Lower leg skin (tissue), 4 donors: Measurements from ENCODE around the gene DGCR6. TPM values are rescaled to one million over a fixed set of nuclear protein-coding genes. Genes with fewer than 3 reads are reported as not detected.
A peak's percentile ranks its signal among the peaks of the same experiment; 100 is the strongest.
"Not testable (repeated sequence)": the region's sequence is repeated elsewhere in the genome, so short reads cannot be mapped to it uniquely, and the experiment has no call there.

ENCODE experiments used
- DNase-seq, 2 donors: peaks; one replicate each; pipeline ENCODE4 v3.0.0-alpha.2; 2019; ENCODE audit warnings: low spot score in 2 of 2
- H3K4me3 ChIP-seq: fragments of 200-600 bp; sonication (generic); 2 replicates; pipeline ENCODE4 v1.5.1; 2017; ENCODE audit warnings: mild to moderate bottlenecking, low read depth; ENCODE audit not compliant: poor library complexity, severe bottlenecking
- POLR2A ChIP-seq, 2 donors: fragments of 450-650 bp; IDR thresholded peaks; one replicate each; pipeline ENCODE4 v1.6.1; 2016 to 2017; ENCODE audit warnings: antibody characterized with exemption in 2 of 2, mild to moderate bottlenecking in 1 of 2, moderate library complexity in 1 of 2
- WGBS, 2 donors: methylation state at CpG; one replicate each; pipeline ENCODE4 v1.1.5; 2018; 5-methylcytosine and 5-hydroxymethylcytosine counted together
- intact Hi-C: fragments of 100-400 bp; cut with DNase I; formaldehyde crosslinking; loops from one replicate; pipeline ENCODE4 v1.15.0; 2023; ENCODE audit warnings: low total_unique reads
- total RNA-seq, 4 donors: library from RNA; depleted of rRNA; stranded (reverse); fragments of >200 nt; gene quantifications; one replicate each; pipeline ENCODE4 v1.1.0, GENCODE V29; 2016
- TF ChIP-seq, protein P1 (sequence below), 3 donors: fragments of 450-650 bp; IDR thresholded peaks; one replicate each; pipeline ENCODE4 v1.5.1; 2016; ENCODE audit warnings: antibody characterized with exemption in 3 of 3, mild to moderate bottlenecking in 3 of 3, moderate library complexity in 2 of 3

DGCR6 gene
- total RNA-seq, 4 donors from 2014 or later: 2.4 to 7.4 (median 5.5) TPM

DNA sequence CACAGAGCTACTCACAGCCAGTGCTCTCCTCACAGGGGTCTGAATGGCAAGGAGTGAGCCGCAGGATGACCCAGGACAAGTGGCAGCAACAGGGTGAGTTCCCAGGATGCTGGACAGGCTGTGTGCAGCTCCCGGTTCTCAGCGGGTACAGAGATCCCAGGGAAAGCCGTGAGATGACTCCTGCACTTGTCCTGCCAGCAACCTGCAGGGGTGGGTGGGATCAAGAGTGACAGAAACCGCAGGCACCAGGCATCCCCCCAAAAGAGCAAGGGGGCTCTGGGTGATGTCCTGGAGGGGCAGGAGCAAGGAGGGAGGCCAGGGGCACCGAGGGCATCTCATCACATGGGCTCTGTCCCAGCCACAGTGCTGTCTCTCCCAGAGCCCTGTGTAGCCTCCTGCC is 45.9 kb downstream of the DGCR6 start:
- no peak for DNase-seq
- H3K4me3 ChIP-seq: no peak overlapping the region
- TF ChIP-seq POLR2A (IDR thresholded peaks at IDR 0.05): no peak
- intact Hi-C loops: no loop called here
- 77 to 79% methylated on average over 4 to 6 of the region's 6 CpGs for WGBS, 2 donors

DNA sequence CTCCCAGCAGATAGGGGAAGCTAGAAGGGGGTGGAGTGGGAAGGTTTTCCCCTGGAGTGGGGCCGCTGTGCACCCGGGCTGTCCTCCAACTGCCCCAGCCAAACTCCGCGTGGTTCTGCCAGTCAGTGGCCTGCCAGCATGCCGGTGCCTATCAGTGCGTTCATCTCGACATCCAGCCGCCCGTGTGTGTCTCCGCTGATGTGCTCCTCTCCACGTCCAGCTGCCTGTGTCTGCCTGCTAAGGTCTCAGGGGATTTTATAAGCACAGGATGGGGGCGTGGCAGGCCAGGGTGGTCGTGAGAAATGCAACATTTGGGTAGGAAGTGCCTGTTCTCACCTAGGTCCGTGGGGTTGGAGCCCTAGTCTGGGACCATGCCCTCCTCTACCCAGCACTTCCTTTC is 47.0 kb downstream of the DGCR6 start:
- intact Hi-C loops, H3K4me3 ChIP-seq, DNase-seq: not testable (repeated sequence)
- WGBS, 2 donors: 33 to 34% methylated on average over 6 to 9 of the region's 14 CpGs

DNA sequence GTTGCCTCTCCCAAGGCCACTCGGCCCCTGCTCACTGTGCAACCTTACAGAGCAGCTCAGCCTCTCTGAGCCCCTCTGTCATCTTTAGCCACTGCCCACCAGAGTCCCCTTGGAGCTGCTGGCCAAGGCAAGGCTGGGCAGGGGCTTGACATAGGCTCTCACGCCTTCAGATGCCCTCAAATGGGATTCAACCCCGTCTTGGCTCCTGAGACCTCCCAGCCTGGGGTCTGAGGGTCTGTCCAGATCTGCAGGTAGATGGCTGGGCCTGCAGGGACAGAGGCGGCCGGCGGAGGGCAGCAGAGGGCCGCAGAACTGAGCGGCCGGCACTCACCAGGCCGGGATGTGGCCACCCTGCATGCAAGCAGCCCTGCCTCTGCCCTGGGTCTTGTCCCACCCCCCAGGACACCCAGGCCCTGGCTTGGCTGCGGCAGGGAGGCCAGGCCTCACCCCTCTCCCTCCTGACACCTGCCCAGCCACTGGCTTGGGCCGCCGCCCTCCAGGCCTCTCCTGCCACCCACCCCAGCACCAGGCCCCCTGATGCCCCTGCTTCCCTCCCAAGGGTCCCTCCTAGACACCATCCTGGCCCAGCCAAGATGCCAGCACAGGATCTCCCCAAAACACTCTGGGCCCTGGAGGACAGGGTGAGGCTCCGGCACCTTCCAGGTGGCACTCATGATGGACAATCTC is 48.3 kb downstream of the DGCR6 start:
- DNase-seq: peak; percentile 45 to 92
- WGBS, 2 donors: 12 to 17% methylated on average over 6 to 8 of the region's 14 CpGs
- H3K4me3 ChIP-seq, intact Hi-C loops: not testable (repeated sequence)

DNA sequence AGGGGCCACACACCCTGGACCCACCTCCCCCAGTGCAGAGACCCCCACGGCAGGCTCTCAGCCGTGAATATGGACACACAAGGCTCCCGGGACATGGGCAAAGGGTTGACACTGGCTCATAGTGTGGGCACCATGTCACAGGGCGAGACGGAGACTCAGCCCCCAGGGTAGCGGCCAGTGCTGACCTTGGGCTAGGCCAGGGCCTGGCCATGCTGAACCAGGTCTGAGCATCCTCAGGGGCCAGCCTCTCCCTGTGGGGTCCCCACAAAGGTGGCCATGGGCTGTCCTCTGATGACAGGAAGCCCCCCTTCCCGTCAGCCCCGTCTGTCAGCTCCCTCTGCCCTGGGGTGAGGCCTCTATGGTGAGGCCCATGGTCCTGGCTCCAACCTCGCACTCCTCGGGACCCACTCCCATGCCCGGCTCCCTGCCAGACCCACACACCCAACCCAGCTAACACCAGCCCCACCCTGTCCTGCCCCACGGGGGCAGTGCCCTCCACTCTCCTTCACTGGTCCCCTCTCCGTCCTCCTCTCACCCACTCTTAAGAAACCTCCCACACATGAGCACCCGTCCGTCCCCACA is 49.0 kb downstream of the DGCR6 start:
- TF ChIP-seq POLR2A (IDR thresholded peaks at IDR 0.05): no peak
- TF ChIP-seq, protein P1, sequence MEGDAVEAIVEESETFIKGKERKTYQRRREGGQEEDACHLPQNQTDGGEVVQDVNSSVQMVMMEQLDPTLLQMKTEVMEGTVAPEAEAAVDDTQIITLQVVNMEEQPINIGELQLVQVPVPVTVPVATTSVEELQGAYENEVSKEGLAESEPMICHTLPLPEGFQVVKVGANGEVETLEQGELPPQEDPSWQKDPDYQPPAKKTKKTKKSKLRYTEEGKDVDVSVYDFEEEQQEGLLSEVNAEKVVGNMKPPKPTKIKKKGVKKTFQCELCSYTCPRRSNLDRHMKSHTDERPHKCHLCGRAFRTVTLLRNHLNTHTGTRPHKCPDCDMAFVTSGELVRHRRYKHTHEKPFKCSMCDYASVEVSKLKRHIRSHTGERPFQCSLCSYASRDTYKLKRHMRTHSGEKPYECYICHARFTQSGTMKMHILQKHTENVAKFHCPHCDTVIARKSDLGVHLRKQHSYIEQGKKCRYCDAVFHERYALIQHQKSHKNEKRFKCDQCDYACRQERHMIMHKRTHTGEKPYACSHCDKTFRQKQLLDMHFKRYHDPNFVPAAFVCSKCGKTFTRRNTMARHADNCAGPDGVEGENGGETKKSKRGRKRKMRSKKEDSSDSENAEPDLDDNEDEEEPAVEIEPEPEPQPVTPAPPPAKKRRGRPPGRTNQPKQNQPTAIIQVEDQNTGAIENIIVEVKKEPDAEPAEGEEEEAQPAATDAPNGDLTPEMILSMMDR (IDR thresholded peaks at IDR 0.05): no peak
- intact Hi-C loops: loop anchor here (5.0 kb wide), 1 partner anchor 677 kb away; no protein-coding TSS in a partner anchor
- DNase-seq: no peak
- H3K4me3 ChIP-seq: no peak overlapping the region
- WGBS, 2 donors: 82 to 83% methylated on average over 14 to 15 of the region's 15 CpGs

DNA sequence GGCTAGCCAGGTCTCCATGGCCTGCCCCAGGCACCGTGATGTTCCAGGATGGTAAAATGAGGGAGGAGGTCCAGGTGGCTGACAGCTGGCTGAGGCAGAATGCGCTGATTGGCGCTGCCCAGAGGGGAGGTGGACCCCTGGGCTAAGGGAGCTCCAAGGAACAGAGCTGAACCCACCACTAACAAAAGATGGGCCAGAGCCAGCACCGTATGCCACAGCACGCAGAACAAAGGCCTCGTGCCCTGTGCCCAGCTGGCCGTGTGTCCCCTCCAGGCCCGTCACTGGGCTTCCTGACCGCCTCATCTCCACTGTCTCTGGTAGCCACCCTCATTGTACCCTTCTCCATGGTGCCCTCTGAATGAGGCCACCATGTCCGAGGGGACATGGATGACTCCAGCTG is 49.6 kb downstream of the DGCR6 start:
- TF ChIP-seq, protein P1 (IDR thresholded peaks at IDR 0.05): no peak
- no peak for TF ChIP-seq POLR2A (IDR thresholded peaks at IDR 0.05)

DNA sequence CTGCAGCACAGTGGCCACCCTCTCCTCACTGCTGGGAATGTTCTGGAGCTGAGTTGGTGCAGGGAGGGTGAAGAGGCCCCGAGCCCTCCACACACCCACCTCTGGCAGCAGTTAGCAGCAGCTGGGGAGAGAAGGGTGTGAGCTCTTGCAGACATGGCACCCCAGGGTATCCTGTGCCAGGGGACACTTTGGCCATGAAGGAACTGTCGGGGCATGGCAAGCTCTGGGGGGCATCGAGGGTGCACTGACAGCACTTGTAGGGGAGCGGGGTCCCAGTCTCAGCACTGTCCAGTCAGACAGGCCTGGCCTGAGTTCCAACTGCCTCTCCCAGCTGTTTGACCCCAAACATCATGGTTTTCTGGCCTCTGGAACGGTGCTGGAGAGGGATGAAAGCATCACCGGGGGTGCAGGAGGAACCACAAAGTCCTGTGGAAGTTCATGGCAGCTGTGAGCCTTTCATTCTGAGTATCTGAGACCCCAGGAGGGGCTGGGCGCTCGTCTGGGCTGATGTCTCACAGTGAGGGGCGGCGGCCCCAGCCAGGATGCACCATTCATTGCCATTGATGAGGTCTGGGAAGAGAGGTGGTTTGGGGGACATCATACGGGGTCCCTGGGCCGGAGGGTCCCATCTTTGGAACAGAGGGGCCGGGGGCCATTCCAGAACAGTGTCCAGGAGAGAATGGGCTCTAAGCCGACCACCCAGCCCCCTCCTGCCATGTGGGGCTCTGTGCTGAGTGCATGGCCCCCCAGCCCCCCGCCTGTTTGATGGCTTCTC is 50.2 kb downstream of the DGCR6 start:
- H3K4me3 ChIP-seq, DNase-seq: not testable (repeated sequence)
- 70 to 75% methylated on average over 13 to 15 of the region's 15 CpGs for WGBS, 2 donors
- intact Hi-C loops: loop anchor here (5.0 kb wide), 1 partner anchor 676 kb away; no protein-coding TSS in a partner anchor

More for the DNA sequence above, 49.6 kb downstream of the DGCR6 start:
- intact Hi-C loops: loop anchor here (5.0 kb wide), 1 partner anchor 677 kb away; no protein-coding TSS in a partner anchor
- 80 to 84% methylated on average over 9 to 10 of the region's 10 CpGs for WGBS, 2 donors
- no peak overlapping the region for H3K4me3 ChIP-seq
- DNase-seq: no peak

DNA sequence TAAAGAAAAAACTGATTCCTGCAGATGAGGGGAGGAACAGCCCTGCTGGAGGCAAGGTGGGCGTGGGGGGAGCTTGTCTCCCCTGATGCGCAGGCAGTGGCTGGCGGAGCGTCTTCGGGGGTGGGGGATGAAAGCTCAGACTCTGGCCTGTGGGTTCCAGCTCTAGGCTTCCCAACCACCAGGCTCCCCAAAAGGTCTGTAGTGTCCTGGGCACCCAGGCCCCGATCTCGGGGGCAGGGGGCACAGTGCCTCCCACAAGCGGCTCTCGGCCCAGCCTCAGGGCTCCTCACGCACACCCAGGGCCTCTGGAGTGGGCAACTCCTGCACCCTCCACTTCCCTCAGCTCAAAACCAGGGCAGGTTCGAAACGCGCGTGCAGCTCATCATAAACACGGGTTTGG is 50.8 kb downstream of the DGCR6 start:
- 65 to 79% methylated on average over 14 to 15 of the region's 15 CpGs for WGBS, 2 donors
- DNase-seq: peak in 1 of 2 donors; percentile 75
- intact Hi-C loops: loop anchor here (5.0 kb wide), 1 partner anchor 675 kb away; no protein-coding TSS in a partner anchor
- not testable (repeated sequence) for H3K4me3 ChIP-seq

DNA sequence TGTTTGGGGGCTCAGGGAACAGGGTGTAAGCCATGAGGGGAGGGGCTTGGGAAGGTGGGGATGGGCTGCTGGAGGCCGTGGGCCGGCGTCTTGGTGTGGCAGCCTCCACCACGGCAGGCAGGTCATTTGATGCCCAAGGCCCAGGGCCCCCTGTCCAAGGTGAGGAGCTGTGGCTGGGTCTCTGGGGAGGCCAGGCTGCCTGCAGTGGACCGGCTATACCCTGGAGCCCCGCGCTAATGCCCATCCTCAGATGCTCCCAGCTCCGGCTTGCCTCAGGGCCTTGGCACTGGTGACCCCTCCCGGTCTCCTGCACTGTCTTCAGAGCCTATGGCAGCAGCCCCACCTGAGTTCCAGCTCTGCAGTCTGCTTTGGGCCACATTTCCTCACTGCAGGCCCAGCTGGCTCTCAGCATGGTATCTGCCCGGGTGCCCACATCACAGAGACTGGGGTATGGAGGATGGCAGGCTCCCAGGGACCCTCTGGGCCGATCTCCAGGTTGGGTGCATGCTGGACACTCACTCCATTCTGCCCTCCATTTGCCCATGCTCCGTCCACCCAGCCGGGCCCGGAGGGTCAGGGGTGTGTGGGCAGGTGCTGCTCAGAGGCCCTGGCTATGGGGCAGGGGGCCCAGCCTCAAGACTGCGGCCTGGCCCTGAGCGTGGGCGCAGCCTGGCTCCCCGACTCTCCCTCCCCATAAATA is 51.7 kb downstream of the DGCR6 start:
- WGBS, 2 donors: 64 to 71% methylated on average over 10 to 13 of the region's 18 CpGs
- not testable (repeated sequence) for H3K4me3 ChIP-seq
- intact Hi-C loops: loop anchor here (5.0 kb wide), 1 partner anchor 675 kb away; no protein-coding TSS in a partner anchor
- peak in 1 of 2 donors; percentile 81 for DNase-seq

DNA sequence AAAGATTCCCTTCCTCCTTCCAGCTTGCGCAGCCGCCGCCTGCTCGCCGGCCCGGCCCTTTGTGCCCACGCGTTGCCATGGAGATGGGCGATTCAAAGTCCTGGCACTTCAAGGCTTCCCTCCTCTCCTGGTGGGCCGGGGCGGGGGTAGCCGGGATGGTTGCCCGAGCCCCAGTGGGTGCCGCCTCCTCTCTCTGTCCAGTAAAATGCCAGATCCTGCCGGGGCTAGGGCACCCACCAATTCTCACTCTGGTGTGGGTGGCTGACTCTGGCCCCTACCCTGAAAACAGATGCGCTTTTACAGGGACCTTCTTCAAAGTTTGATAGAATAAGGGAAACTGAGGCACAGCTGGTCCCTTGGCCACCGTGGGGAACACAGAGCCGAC is 52.2 kb downstream of the DGCR6 start:
- peak in 1 of 2 donors; percentile 70 for DNase-seq
- H3K4me3 ChIP-seq: not testable (repeated sequence)
- WGBS, 2 donors: 78 to 87% methylated on average over 5 to 16 of the region's 18 CpGs
- intact Hi-C loops: loop anchor here (5.0 kb wide), 1 partner anchor 674 kb away; no protein-coding TSS in a partner anchor

DNA sequence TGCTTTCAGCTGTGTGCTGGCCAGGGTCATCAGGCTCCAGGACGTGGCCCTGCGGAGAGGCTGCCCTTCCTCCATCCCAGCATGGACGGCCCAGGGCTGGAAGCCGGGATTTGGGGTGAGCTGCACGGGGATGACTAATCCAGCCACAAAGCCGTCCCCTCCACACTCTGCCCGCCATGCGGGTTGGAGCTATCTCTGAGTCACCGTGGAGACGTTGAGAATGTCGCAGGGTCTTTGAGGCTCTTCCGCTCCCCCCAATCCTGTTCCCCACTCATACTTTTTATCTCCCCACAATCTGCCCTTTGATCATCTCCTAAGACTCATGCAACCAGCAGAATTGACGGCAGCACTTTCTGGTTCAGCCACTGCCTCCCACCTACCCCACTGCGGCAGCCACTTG is 52.6 kb downstream of the DGCR6 start:
- WGBS, 2 donors: 59 to 68% methylated on average over 12 to 13 of the region's 14 CpGs
- DNase-seq: not testable (repeated sequence)
- intact Hi-C loops: loop anchor here (5.0 kb wide), 1 partner anchor 674 kb away; no protein-coding TSS in a partner anchor

DNA sequence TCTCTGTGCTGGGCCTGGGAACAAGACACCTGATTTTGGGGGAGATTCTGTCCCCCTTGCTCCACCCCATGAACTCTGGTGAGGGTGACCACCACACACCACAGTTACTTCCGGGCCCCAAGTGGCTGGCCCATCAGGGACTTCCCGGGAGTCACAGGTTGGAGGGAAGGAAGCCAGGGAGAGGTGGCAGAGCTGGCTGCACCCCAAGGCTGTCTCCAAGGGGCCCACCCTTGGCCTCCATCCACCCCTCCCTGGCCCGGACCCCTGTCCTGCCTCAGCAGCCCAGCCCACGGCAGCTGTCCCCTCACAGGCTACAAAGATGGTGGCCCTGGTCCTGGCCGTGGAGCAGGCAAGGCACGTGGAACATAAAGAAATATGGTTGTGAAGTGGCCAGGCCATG is 53.1 kb downstream of the DGCR6 start:
- 59 to 73% methylated on average over 3 to 6 of the region's 6 CpGs for WGBS, 2 donors
- intact Hi-C loops: loop anchor here (5.0 kb wide), 1 partner anchor 673 kb away; no protein-coding TSS in a partner anchor
- H3K4me3 ChIP-seq, DNase-seq: not testable (repeated sequence)

More for the DNA sequence above, 52.6 kb downstream of the DGCR6 start:
- not testable (repeated sequence) for H3K4me3 ChIP-seq
